H9 (cell line): ENCODE data around the gene ARHGEF38. TPM values are rescaled to one million over a fixed set of nuclear protein-coding genes. Genes with fewer than 3 reads are reported as not detected.

Source experiments
- DNase-seq: peaks from one replicate; pipeline ENCODE4 v3.0.0-alpha.2; 2017
- H2AFZ ChIP-seq: one replicate; pipeline ENCODE4 v1.6.1; 2013; ENCODE audit warnings: mild to moderate bottlenecking, low read length, control low read depth, moderate library complexity
- H2AK5ac ChIP-seq: 2 replicates; pipeline ENCODE4 v1.6.1; 2013; ENCODE audit warnings: low read length, control low read depth, mixed read lengths; ENCODE audit not compliant: insufficient read length
- H2BK120ac ChIP-seq: one replicate; pipeline ENCODE4 v1.6.1; 2013; ENCODE audit warnings: low read depth, mild to moderate bottlenecking, low read length, control low read depth, inconsistent platforms; ENCODE audit not compliant: poor library complexity, severe bottlenecking
- H2BK12ac ChIP-seq: 2 replicates; pipeline ENCODE4 v1.6.1; 2013; ENCODE audit warnings: low read length, control low read depth, mixed read lengths, low read depth; ENCODE audit not compliant: insufficient read length
- H2BK15ac ChIP-seq: 2 replicates; pipeline ENCODE4 v1.6.1; 2013; ENCODE audit warnings: low read depth, low read length, control low read depth
- H2BK20ac ChIP-seq: one replicate; pipeline ENCODE4 v1.6.1; 2013; ENCODE audit warnings: low read depth, mild to moderate bottlenecking, low read length, control low read depth, inconsistent platforms; ENCODE audit not compliant: poor library complexity, severe bottlenecking
- H2BK5ac ChIP-seq: 2 replicates; pipeline ENCODE4 v1.6.1; 2013; ENCODE audit warnings: low read length, control low read depth, mixed read lengths; ENCODE audit not compliant: insufficient read length
- H3K14ac ChIP-seq: 2 replicates; pipeline ENCODE4 v1.6.1; 2013; ENCODE audit warnings: low read length, control low read depth; ENCODE audit not compliant: insufficient read depth
- H3K18ac ChIP-seq: 2 replicates; pipeline ENCODE4 v1.6.1; 2013; ENCODE audit warnings: low read depth, mild to moderate bottlenecking, mixed read lengths, low read length, control low read depth; ENCODE audit not compliant: insufficient read length
- H3K23ac ChIP-seq: 2 replicates; pipeline ENCODE4 v1.6.1; 2013; ENCODE audit warnings: low read length, control low read depth, mixed read lengths, low read depth; ENCODE audit not compliant: insufficient read length
- H3K23me2 ChIP-seq: 2 replicates; pipeline ENCODE4 v1.6.1; 2013; ENCODE audit warnings: low read depth, mild to moderate bottlenecking, mixed read lengths, low read length, control low read depth; ENCODE audit not compliant: insufficient read length, poor library complexity, severe bottlenecking
- H3K27ac ChIP-seq: 2 replicates; pipeline ENCODE4 v1.5.1; 2013; ENCODE audit warnings: low read length, control low read depth, mixed read lengths, low read depth; ENCODE audit not compliant: insufficient read length
- H3K27me3 ChIP-seq: 2 replicates; pipeline ENCODE4 v1.6.1; 2013; ENCODE audit warnings: low read length, control low read depth, inconsistent platforms; ENCODE audit not compliant: insufficient read depth
- H3K4ac ChIP-seq: 2 replicates; pipeline ENCODE4 v1.6.1; 2013; ENCODE audit warnings: low read depth, mild to moderate bottlenecking, control low read depth, inconsistent platforms, low read length, moderate library complexity
- H3K4me1 ChIP-seq: 2 replicates; pipeline ENCODE4 v1.6.1; 2013; ENCODE audit warnings: low read length, control low read depth, inconsistent platforms; ENCODE audit not compliant: insufficient read depth
- H3K4me2 ChIP-seq: 2 replicates; pipeline ENCODE4 v1.6.1; 2013; ENCODE audit warnings: low read length, control low read depth, mixed read lengths; ENCODE audit not compliant: insufficient read length, insufficient read depth
- H3K56ac ChIP-seq: 2 replicates; pipeline ENCODE4 v1.6.1; 2013; ENCODE audit warnings: low read depth, mild to moderate bottlenecking, mixed read lengths, low read length, control low read depth; ENCODE audit not compliant: insufficient read length
- H3K79me1 ChIP-seq: 2 replicates; pipeline ENCODE4 v1.6.1; 2013; ENCODE audit warnings: low read depth, mild to moderate bottlenecking, moderate library complexity, low read length, control low read depth, inconsistent platforms; ENCODE audit not compliant: insufficient read depth, poor library complexity, severe bottlenecking
- H3K79me2 ChIP-seq: 2 replicates; pipeline ENCODE4 v1.6.1; 2013; ENCODE audit warnings: low read length, control low read depth, inconsistent platforms; ENCODE audit not compliant: insufficient read depth
- H3K9ac ChIP-seq: 2 replicates; pipeline ENCODE4 v1.6.1; 2013; ENCODE audit warnings: low read length, control low read depth, mixed read lengths; ENCODE audit not compliant: insufficient read length; ENCODE audit errors: extremely low read depth
- H3K9me3 ChIP-seq: one replicate; pipeline ENCODE4 v1.6.1; 2013; ENCODE audit warnings: low read depth, low read length, inconsistent platforms; ENCODE audit not compliant: control insufficient read depth
- H3T11ph ChIP-seq: one replicate; pipeline ENCODE4 v1.6.1; 2013; ENCODE audit warnings: mild to moderate bottlenecking, low read length, control low read depth, inconsistent platforms
- H4K20me1 ChIP-seq: one replicate; pipeline ENCODE4 v1.6.1; 2013; ENCODE audit not compliant: control insufficient read depth, insufficient read length, insufficient read depth
- H4K5ac ChIP-seq: 2 replicates; pipeline ENCODE4 v1.6.1; 2013; ENCODE audit warnings: low read depth, mild to moderate bottlenecking, mixed read lengths, low read length, control low read depth; ENCODE audit not compliant: insufficient read length
- H4K8ac ChIP-seq: replicated peaks from 2 replicates; pipeline ENCODE4 v1.6.1; 2013; ENCODE audit warnings: low read length, control low read depth, mixed read lengths, low read depth; ENCODE audit not compliant: insufficient read length
- H4K91ac ChIP-seq: 2 replicates; pipeline ENCODE4 v1.6.1; 2013; ENCODE audit warnings: low read depth, mild to moderate bottlenecking, moderate library complexity, mixed read lengths, low read length, control low read depth; ENCODE audit not compliant: insufficient read length
- H3K27ac Mint-ChIP-seq, 3 experiments: 2 replicates in 2 of 3; 3 replicates in 1 of 3; pipeline ENCODE4 v1.8.0; 2020 to 2021; ENCODE audit warnings: mixed read lengths in 3 of 3, mild to moderate bottlenecking in 1 of 3, moderate library complexity in 1 of 3
- H3K27me3 Mint-ChIP-seq: 2 replicates; pipeline ENCODE4 v1.8.0; 2021; ENCODE audit warnings: low read depth, mild to moderate bottlenecking, moderate library complexity, mixed read lengths
- H3K36me3 Mint-ChIP-seq, 3 experiments: 2 replicates in 2 of 3; 3 replicates in 1 of 3; pipeline ENCODE4 v1.8.0; 2020 to 2021; ENCODE audit warnings: low read depth in 3 of 3, mixed read lengths in 3 of 3; ENCODE audit not compliant: insufficient read depth in 1 of 3
- H3K4me1 Mint-ChIP-seq, 2 experiments: 2 replicates each; pipeline ENCODE4 v1.8.0; 2020; ENCODE audit warnings: mixed read lengths in 2 of 2
- H3K4me3 Mint-ChIP-seq, 2 experiments: 2 replicates in 1 of 2; 3 replicates in 1 of 2; pipeline ENCODE4 v1.8.0; 2020 to 2021; ENCODE audit warnings: mild to moderate bottlenecking in 2 of 2, mixed read lengths in 2 of 2, moderate library complexity in 1 of 2
- H3K9me3 Mint-ChIP-seq, 2 experiments: 2 replicates in 1 of 2; 3 replicates in 1 of 2; pipeline ENCODE4 v1.8.0; 2020; ENCODE audit warnings: mild to moderate bottlenecking in 2 of 2, mixed read lengths in 2 of 2, moderate library complexity in 1 of 2
- WGBS: extraction: QIAGEN DNeasy Blood & Tissue Kit; methylation state at CpG from one replicate; pipeline ENCODE4 v1.1.7; 2013; ENCODE audit warnings: missing lambda C conversion rate, low lambda C conversion rate, mixed read lengths; ENCODE audit not compliant: insufficient read length; ENCODE audit errors: extremely low coverage; 5-methylcytosine and 5-hydroxymethylcytosine counted together
- total RNA-seq: library from RNA; stranded (reverse); gene quantifications from 2 replicates; pipeline ENCODE4 v1.2.1, GENCODE V29; 2021
- TF ChIP-seq, protein P1 (sequence below): fragments of 200-600 bp; sonication (generic); conservative IDR thresholded peaks from 3 replicates; pipeline ENCODE4 v1.8.0; 2021; ENCODE audit warnings: antibody characterized with exemption, mild to moderate bottlenecking

Gene ARHGEF38
- total RNA-seq, 1 experiment from 2014 or later: not detected

DNA sequence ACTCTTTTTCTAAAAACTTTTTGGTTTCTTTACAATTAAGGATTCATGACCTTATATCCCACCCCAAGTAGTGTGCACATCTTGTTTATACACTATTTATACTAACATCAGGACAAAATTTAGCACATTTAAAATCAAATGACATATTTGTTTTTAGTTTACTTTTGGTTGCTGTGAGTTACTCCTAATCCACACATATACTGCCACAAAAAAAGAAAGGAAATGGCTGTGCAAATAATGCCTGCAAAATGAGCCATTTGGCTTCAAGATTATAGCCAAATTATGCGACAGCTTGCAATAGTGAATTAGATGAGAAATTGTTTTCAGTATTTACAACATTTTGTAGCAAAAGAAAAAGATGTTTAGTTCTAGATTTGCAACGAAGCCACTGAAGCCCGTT, 10.4 kb upstream of the ARHGEF38 start:
- H4K91ac ChIP-seq: no peak overlapping the region
- no peak overlapping the region for H3K4ac ChIP-seq
- TF ChIP-seq, protein P1, sequence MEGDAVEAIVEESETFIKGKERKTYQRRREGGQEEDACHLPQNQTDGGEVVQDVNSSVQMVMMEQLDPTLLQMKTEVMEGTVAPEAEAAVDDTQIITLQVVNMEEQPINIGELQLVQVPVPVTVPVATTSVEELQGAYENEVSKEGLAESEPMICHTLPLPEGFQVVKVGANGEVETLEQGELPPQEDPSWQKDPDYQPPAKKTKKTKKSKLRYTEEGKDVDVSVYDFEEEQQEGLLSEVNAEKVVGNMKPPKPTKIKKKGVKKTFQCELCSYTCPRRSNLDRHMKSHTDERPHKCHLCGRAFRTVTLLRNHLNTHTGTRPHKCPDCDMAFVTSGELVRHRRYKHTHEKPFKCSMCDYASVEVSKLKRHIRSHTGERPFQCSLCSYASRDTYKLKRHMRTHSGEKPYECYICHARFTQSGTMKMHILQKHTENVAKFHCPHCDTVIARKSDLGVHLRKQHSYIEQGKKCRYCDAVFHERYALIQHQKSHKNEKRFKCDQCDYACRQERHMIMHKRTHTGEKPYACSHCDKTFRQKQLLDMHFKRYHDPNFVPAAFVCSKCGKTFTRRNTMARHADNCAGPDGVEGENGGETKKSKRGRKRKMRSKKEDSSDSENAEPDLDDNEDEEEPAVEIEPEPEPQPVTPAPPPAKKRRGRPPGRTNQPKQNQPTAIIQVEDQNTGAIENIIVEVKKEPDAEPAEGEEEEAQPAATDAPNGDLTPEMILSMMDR: no peak
- H2AK5ac ChIP-seq: no peak overlapping the region
- H2BK12ac ChIP-seq: no peak overlapping the region
- H3K18ac ChIP-seq: no peak overlapping the region
- H2BK15ac ChIP-seq: no peak overlapping the region
- no peaks in the 10 kb centered on the region for H3K9me3 ChIP-seq
- Mint-ChIP-seq H3K27me3 (peaks cover 95% of the 10 kb centered on the region), H3K4me3 (no peak overlapping the region), H3K4me1 (no peaks in the 10 kb centered on the region), H3K36me3 (no peaks in the 10 kb centered on the region), H3K27ac (no peak overlapping the region), H3K9me3 (no peaks in the 10 kb centered on the region)
- WGBS: no CpG with 5 or more reads among the region's 3 CpGs
- no peak overlapping the region for H3K4me2 ChIP-seq
- no peak overlapping the region for H2BK20ac ChIP-seq
- H3K79me2 ChIP-seq: no peaks in the 10 kb centered on the region
- no peak overlapping the region for H2BK5ac ChIP-seq
- no peak overlapping the region for H3K27ac ChIP-seq
- H2BK120ac ChIP-seq: no peak overlapping the region
- H3K9ac ChIP-seq: no peak overlapping the region
- no peak overlapping the region for H3K23ac ChIP-seq
- no peak overlapping the region for H4K5ac ChIP-seq
- H3K4me1 ChIP-seq: no peaks in the 10 kb centered on the region
- no peak overlapping the region for H3K14ac ChIP-seq
- DNase-seq: no peak
- no peaks in the 10 kb centered on the region for H3K23me2 ChIP-seq
- H3K27me3 ChIP-seq: no peaks in the 10 kb centered on the region; the same call in 1 of the 2 replicates
- H3K79me1 ChIP-seq: no peaks in the 10 kb centered on the region
- no peak overlapping the region for H4K8ac ChIP-seq
- no peak overlapping the region for H3T11ph ChIP-seq
- H2AFZ ChIP-seq: no peak overlapping the region
- no peak overlapping the region for H3K56ac ChIP-seq
- no peaks in the 10 kb centered on the region for H4K20me1 ChIP-seq
